ENCODE results near the gene NDUFS7. TPM values are rescaled to one million over a fixed set of nuclear protein-coding genes. Genes with fewer than 3 reads are reported as not detected.

The NDUFS7 gene
- total RNA-seq, 3 donors from 2014 or later (not counting 1 experiment from before 2014, with no cell fraction given): 60.8 to 67.9 (median 66.6) TPM

GRCh38 chr19:1382250-1382649, 1.5 kb upstream of the NDUFS7 start:
- no peaks in the 10 kb centered on the region for H3K36me3 Mint-ChIP-seq
- TF ChIP-seq CTCF (IDR thresholded peaks at IDR 0.05): no peak
- intact Hi-C loops (cut with micrococcal nuclease): no loop called here
- H3K27me3 ChIP-seq (ENCODE audit: control insufficient read depth, insufficient read depth, low read length): no peaks in the 10 kb centered on the region
- no peaks in the 10 kb centered on the region for H3K9me3 ChIP-seq (ENCODE audit: control insufficient read depth, insufficient read depth, low read length)
- H3K9me3 Mint-ChIP-seq: no peaks in the 10 kb centered on the region
- peaks cover 18% of the 10 kb centered on the region for H3K4me1 ChIP-seq (ENCODE audit: control insufficient read depth, insufficient read depth, low read length)
- H3K4me1 Mint-ChIP-seq: peaks cover 17 to 29% of the 10 kb centered on the region in 2 donors
- WGBS (ENCODE audit: insufficient coverage): 93% methylated on average over 2 of the region's 3 CpGs
- DNase-seq (no peak), ATAC-seq (no peak)
- H3K27me3 Mint-ChIP-seq (ENCODE audit: low read depth in 2 of 2): peaks cover 6% of the 10 kb centered on the region in 2 donors
- no peak overlapping the region for H3K27ac Mint-ChIP-seq
- no peak overlapping the region for H3K4me3 Mint-ChIP-seq
- peaks cover 3% of the 10 kb centered on the region for H3K36me3 ChIP-seq (ENCODE audit: control insufficient read depth, insufficient read depth, low read length)
- H3K27ac ChIP-seq (ENCODE audit: low read length): no peak overlapping the region
- no peak overlapping the region for H3K4me3 ChIP-seq (ENCODE audit: low read length)

DNA sequence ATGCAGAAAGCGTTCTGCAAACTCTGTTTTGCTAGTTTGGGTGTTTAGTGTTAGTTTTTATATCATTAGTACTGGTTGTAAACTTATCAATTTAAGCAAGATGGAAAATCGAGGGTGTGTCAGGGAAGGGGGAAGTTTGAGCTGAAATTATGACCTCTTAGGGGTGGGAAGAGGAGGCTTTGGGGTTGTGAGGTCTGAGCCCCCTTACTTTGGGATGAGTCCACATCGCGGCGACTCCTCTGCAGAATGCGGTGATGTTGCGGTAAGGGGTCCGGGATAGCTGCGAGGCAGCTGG, 743 bp upstream of the NDUFS7 start:
- peak overlapping the region; percentile 97 for H3K4me3 Mint-ChIP-seq
- peaks cover 6% of the 10 kb centered on the region in 2 donors for H3K27me3 Mint-ChIP-seq (ENCODE audit: low read depth in 2 of 2)
- ATAC-seq (no peak), DNase-seq (no peak)
- no peak overlapping the region for H3K27ac ChIP-seq (ENCODE audit: low read length)
- peak overlapping the region; percentile 100 for H3K27ac Mint-ChIP-seq
- no peaks in the 10 kb centered on the region for H3K36me3 Mint-ChIP-seq
- no peak for TF ChIP-seq CTCF (IDR thresholded peaks at IDR 0.05)
- 12% methylated on average over 9 of the region's 9 CpGs for WGBS (ENCODE audit: insufficient coverage)
- no peaks in the 10 kb centered on the region for H3K27me3 ChIP-seq (ENCODE audit: control insufficient read depth, insufficient read depth, low read length)
- H3K4me1 ChIP-seq (ENCODE audit: control insufficient read depth, insufficient read depth, low read length): peaks cover 18% of the 10 kb centered on the region
- peaks cover 17 to 31% of the 10 kb centered on the region in 2 donors for H3K4me1 Mint-ChIP-seq
- no peaks in the 10 kb centered on the region for H3K36me3 ChIP-seq (ENCODE audit: control insufficient read depth, insufficient read depth, low read length)
- no peaks in the 10 kb centered on the region for H3K9me3 Mint-ChIP-seq
- H3K4me3 ChIP-seq (ENCODE audit: low read length): peak overlapping the region; percentile 94
- no peaks in the 10 kb centered on the region for H3K9me3 ChIP-seq (ENCODE audit: control insufficient read depth, insufficient read depth, low read length)
- intact Hi-C loops (cut with micrococcal nuclease): loop anchor here (1.0 kb wide), 1 partner anchor 24 kb away; the partner anchor contains the start of gene DAZAP1

DNA sequence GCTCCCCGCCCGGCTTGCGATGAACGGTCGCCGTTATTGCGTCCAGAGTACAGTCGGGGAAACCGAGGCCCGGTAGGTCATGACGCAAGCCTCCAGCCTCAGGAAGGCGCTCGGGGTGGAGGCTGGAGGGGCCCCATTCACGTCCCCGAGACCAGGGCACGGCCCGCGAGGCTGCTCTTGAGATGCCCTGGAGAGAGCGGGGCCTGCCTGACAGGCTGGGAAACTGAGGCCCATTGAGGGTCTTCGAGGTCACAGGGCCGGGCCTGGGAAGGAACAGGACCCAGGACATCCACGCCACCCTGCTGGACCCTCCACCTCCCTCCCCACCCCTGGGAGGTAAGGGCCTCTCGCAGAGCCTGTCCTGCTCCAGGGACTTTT, 367 bp downstream of the NDUFS7 start:
- Histone ChIP-seq H3K9me3 (ENCODE audit: control insufficient read depth, insufficient read depth, low read length) (no peaks in the 10 kb centered on the region), H3K4me3 (ENCODE audit: low read length) (peak overlapping the region; percentile 94), H3K27me3 (ENCODE audit: control insufficient read depth, insufficient read depth, low read length) (no peaks in the 10 kb centered on the region), H3K27ac (ENCODE audit: low read length) (peak overlapping the region; percentile 93), H3K36me3 (ENCODE audit: control insufficient read depth, insufficient read depth, low read length) (peaks cover 6% of the 10 kb centered on the region), H3K4me1 (ENCODE audit: control insufficient read depth, insufficient read depth, low read length) (peaks cover 18% of the 10 kb centered on the region)
- Mint-ChIP-seq H3K27ac (peak overlapping the region; percentile 100), H3K27me3 (ENCODE audit: low read depth in 2 of 2) (peaks cover 6% of the 10 kb centered on the region in 2 donors), H3K4me3 (peak overlapping the region; percentile 97), H3K4me1 (peaks cover 17 to 31% of the 10 kb centered on the region in 2 donors), H3K9me3 (no peaks in the 10 kb centered on the region), H3K36me3 (no peaks in the 10 kb centered on the region)
- intact Hi-C loops (cut with micrococcal nuclease): no loop called here
- WGBS (ENCODE audit: insufficient coverage): 3% methylated on average over 23 of the region's 23 CpGs
- no peak for TF ChIP-seq CTCF (IDR thresholded peaks at IDR 0.05)
- ATAC-seq (no peak), DNase-seq (no peak)

DNA sequence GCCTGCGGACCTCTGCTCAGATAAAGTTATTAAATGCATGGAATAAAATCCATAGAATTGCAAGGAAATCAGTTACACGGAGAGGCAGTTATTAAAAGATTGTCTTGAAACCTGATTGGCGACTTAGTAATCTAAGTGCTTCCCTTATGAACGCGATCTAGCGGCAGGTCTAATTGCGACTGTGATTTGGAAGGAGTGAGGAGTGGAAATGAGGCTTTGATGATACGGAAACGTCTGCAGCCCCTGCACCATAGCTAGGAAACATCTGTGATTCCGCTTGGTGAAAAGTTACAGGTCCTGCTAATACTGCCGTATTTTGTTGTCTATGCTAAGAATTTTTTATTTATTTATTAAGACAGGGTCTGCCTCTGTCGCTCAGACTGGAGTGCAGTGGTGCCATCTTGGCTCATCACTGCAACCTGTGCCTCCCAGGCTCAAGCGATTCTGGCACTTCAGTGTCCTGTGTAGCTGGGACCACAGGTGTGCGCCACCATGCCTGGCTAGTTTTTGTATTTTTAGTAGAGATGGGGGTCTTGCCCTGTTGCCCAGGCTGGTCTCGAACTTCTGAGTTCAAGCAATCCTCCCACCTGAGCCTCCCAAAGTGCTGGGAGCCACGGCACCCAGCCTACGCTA, 887 bp downstream of the NDUFS7 start:
- Histone ChIP-seq H3K27me3 (ENCODE audit: control insufficient read depth, insufficient read depth, low read length) (no peaks in the 10 kb centered on the region), H3K36me3 (ENCODE audit: control insufficient read depth, insufficient read depth, low read length) (peaks cover 11% of the 10 kb centered on the region), H3K4me1 (ENCODE audit: control insufficient read depth, insufficient read depth, low read length) (peaks cover 18% of the 10 kb centered on the region), H3K9me3 (ENCODE audit: control insufficient read depth, insufficient read depth, low read length) (no peaks in the 10 kb centered on the region), H3K4me3 (ENCODE audit: low read length) (peak overlapping the region; percentile 94), H3K27ac (ENCODE audit: low read length) (peak overlapping the region; percentile 93)
- H3K4me1 Mint-ChIP-seq: peaks cover 17 to 31% of the 10 kb centered on the region in 2 donors
- no peaks in the 10 kb centered on the region for H3K9me3 Mint-ChIP-seq
- intact Hi-C loops (cut with micrococcal nuclease): no loop called here
- DNase-seq (peak in 1 of 2 donors; percentile 41), ATAC-seq (no peak)
- no peaks in the 10 kb centered on the region for H3K36me3 Mint-ChIP-seq
- WGBS (ENCODE audit: insufficient coverage): 29% methylated on average over 17 of the region's 17 CpGs
- peaks cover 6% of the 10 kb centered on the region in 2 donors for H3K27me3 Mint-ChIP-seq (ENCODE audit: low read depth in 2 of 2)
- TF ChIP-seq CTCF (IDR thresholded peaks at IDR 0.05): no peak
- H3K27ac Mint-ChIP-seq: peak overlapping the region; percentile 100
- peak overlapping the region; percentile 97 for H3K4me3 Mint-ChIP-seq

All from natural killer cell (primary cell).